Thymus (tissue), 11 donors: Measurements from ENCODE around the gene HSF2BP. TPM values are rescaled to one million over a fixed set of nuclear protein-coding genes. Genes with fewer than 3 reads are reported as not detected.
A peak's percentile ranks its signal among the peaks of the same experiment; 100 is the strongest.
"Not testable (repeated sequence)": the region's sequence is repeated elsewhere in the genome, so short reads cannot be mapped to it uniquely, and the experiment has no call there.

Experiments used
- DNase-seq, 9 donors: peaks; one replicate each; pipeline ENCODE4 v3.0.0-alpha.2; 2013; ENCODE audit warnings: low spot score in 9 of 9, low read depth in 6 of 9, missing footprints in 1 of 9
- H3K27ac ChIP-seq, 2 donors: one replicate each; pipeline ENCODE4 v1.5.1; 2013; ENCODE audit warnings: control low read depth in 1 of 2, low read depth in 1 of 2, low read length in 1 of 2, mild to moderate bottlenecking in 1 of 2, moderate library complexity in 1 of 2
- H3K27me3 ChIP-seq, 2 donors: one replicate each; pipeline ENCODE4 v1.5.1; 2013; ENCODE audit warnings: low read length in 1 of 2; ENCODE audit not compliant: control insufficient read depth in 2 of 2, insufficient read depth in 1 of 2
- H3K36me3 ChIP-seq, 2 donors: one replicate each; pipeline ENCODE4 v1.5.1; 2013; ENCODE audit warnings: low read length in 1 of 2, mild to moderate bottlenecking in 1 of 2, moderate library complexity in 1 of 2; ENCODE audit not compliant: control insufficient read depth in 2 of 2, insufficient read depth in 2 of 2
- H3K4me1 ChIP-seq, 2 donors: one replicate each; pipeline ENCODE4 v1.5.1; 2013; ENCODE audit warnings: low read length in 2 of 2; ENCODE audit not compliant: control insufficient read depth in 2 of 2, insufficient read depth in 2 of 2
- H3K4me3 ChIP-seq, 2 donors: one replicate each; pipeline ENCODE4 v1.5.1; 2013; ENCODE audit warnings: low read length in 2 of 2, control low read depth in 1 of 2, mild to moderate bottlenecking in 1 of 2
- H3K9me3 ChIP-seq, 2 donors: one replicate each; pipeline ENCODE4 v1.5.1; 2013; ENCODE audit warnings: low read length in 1 of 2, mild to moderate bottlenecking in 1 of 2; ENCODE audit not compliant: control insufficient read depth in 2 of 2, insufficient read depth in 1 of 2
- WGBS: extraction: QIAGEN DNeasy Blood & Tissue Kit; methylation state at CpG from one replicate; pipeline ENCODE4 v1.1.7; 2013; 5-methylcytosine and 5-hydroxymethylcytosine counted together
- polyA plus RNA-seq: library from polyadenylated mRNA; stranded (reverse); fragments of 200-250 nt; gene quantifications from one replicate; pipeline ENCODE4 v1.2.3, GENCODE V29; 2013
- total RNA-seq: library from RNA; stranded (reverse); fragments of 120-200 nt; gene quantifications from one replicate; pipeline ENCODE4 v1.2.4, GENCODE V29; 2013
- donor health status: healthy.

The HSF2BP gene
- total and polyA plus RNA-seq, 2 donors: 0.71 to 0.80 TPM

DNA sequence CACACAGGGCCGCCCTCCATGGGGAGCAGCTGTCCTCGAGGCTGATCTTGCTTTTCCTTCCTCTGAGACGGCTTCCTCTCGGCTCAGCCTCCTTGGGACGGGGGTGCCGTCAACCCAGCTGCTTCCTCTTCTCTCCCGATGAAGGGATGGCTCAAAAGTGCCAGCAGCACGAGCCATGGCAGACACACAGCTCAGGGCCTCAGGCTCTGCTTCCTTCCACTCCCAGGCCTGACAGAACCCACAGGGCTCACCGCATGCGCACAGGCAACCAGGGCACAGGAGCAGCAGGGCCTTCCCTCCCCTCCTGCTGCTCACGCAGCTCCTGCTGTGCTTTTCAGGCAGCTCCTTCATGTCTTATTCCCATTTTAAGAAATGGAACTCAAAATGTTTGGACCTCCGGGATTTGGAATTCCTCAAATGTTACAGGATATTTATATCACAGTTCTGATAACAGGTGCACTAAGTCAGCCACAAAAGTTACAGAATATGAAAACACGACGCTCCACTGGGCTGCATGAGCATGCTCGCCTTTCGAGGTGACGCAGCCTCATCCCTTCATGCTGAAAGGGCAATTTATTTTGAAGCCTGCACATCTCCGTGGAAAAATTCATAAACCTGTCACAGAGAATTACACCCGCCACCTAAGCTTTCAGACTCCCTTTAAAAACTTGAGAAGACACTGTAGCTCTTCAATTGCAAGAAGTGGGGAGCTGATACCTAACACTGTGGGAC is 84.4 kb downstream of the HSF2BP start:
- no peaks in the 10 kb centered on the region for H3K36me3 ChIP-seq
- WGBS: 44% methylated on average over 19 of the region's 19 CpGs
- H3K27ac ChIP-seq: peak overlapping the region in 1 of 2 donors; percentile 4
- DNase-seq: peak in 5 of 9 donors; percentile 28 to 75 (median 48)
- H3K4me1 ChIP-seq: peaks cover 0 to 9% of the 10 kb centered on the region in 2 donors
- H3K9me3 ChIP-seq: no peaks in the 10 kb centered on the region
- no peaks in the 10 kb centered on the region for H3K27me3 ChIP-seq
- H3K4me3 ChIP-seq: no peak overlapping the region

DNA sequence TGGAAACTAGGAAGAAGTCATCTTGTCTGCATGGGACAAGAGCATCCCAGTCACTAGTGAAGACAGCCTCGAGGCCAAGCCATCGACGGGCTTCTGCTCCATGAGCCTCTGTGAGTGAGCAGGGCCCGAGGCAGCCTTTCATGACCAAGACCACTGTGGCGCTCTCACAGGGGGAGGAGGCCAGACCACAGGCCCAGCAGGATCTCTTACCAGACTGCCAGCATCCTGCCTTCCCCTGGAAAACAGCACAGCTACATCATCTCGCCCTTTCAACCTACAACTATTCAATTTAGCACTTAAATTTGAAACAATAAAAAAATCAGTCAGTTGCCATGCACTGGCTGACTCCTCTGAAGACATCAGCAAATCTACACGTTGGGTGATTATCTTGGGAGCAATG is 85.4 kb downstream of the HSF2BP start:
- no peaks in the 10 kb centered on the region for H3K36me3 ChIP-seq
- H3K4me3 ChIP-seq: no peak overlapping the region
- H3K27ac ChIP-seq: no peak overlapping the region
- 95% methylated on average over 7 of the region's 7 CpGs for WGBS
- no peak for DNase-seq
- no peaks in the 10 kb centered on the region for H3K9me3 ChIP-seq
- peaks cover 0 to 9% of the 10 kb centered on the region in 2 donors for H3K4me1 ChIP-seq
- no peaks in the 10 kb centered on the region for H3K27me3 ChIP-seq

DNA sequence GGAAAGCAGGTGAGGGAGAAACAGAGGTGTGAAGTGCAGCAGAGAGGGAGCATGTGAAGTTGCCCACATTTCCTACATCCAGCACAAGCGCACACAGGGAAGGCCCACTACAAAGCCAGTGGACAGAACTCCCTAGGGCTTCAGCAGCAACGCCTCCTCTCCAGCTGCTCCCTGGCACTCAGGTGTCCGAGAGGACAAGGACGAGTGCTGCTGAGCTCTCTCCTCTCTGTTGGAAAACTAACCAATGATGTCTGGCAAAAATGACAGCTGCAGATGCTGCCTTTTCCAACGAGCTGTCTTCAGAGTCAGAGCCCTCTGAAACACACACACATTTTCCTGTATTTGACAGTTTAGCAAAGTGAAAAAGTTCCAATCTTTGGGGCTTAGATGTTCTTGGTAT is 86.8 kb downstream of the HSF2BP start:
- Histone ChIP-seq H3K9me3 (no peaks in the 10 kb centered on the region), H3K27ac (no peak overlapping the region), H3K4me1 (peaks cover 0 to 9% of the 10 kb centered on the region in 2 donors), H3K4me3 (no peak overlapping the region), H3K36me3 (no peaks in the 10 kb centered on the region), H3K27me3 (no peaks in the 10 kb centered on the region)
- WGBS: 90% methylated on average over 5 of the region's 5 CpGs
- DNase-seq: no peak

DNA sequence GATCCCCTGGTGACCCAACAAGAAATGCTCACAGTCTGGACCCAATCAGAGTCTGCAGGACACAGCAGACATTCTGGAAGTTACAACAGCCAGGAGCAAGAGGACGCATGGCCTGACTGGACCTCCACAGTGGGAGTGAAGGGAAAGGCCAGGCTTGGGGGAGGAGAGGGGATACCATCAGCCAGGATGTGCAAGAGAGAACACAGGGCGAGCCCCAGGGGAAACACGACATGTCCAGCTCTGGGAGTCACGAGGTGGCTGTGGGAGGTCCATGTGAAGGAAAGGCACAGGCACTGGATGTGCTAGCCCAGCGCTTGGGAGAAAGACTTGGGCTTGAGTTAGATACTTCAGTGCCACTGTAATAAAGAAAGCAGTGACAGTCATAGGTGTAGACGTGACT is 87.3 kb downstream of the HSF2BP start:
- H3K36me3 ChIP-seq: no peaks in the 10 kb centered on the region
- H3K9me3 ChIP-seq: no peaks in the 10 kb centered on the region
- H3K27ac ChIP-seq: no peak overlapping the region
- peaks cover 0 to 9% of the 10 kb centered on the region in 2 donors for H3K4me1 ChIP-seq
- DNase-seq: no peak
- H3K4me3 ChIP-seq: no peak overlapping the region
- no peaks in the 10 kb centered on the region for H3K27me3 ChIP-seq
- WGBS: 98% methylated on average over 6 of the region's 6 CpGs

DNA sequence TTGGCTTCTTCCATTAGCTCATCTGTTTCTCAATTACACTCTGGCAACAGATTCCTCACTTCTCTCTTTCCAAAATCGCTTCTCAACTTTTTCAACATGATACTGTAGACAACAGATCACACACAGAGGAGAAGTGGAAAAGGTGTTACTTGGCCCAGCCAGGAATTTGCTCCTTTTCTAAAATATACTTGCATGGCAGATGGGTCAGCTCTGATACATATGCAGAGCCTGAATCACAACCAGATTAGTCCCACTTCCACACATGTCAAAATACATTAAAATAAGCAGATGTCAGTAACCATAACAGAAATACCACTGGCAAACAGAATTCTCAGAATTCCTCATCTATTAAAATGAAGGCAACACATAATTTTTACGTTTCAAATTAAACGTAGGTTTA is 89.1 kb downstream of the HSF2BP start:
- H3K27me3 ChIP-seq, H3K9me3 ChIP-seq, DNase-seq, H3K4me1 ChIP-seq, H3K4me3 ChIP-seq, H3K27ac ChIP-seq, H3K36me3 ChIP-seq: not testable (repeated sequence)
- WGBS: no CpG with 5 or more reads among the region's 3 CpGs

DNA sequence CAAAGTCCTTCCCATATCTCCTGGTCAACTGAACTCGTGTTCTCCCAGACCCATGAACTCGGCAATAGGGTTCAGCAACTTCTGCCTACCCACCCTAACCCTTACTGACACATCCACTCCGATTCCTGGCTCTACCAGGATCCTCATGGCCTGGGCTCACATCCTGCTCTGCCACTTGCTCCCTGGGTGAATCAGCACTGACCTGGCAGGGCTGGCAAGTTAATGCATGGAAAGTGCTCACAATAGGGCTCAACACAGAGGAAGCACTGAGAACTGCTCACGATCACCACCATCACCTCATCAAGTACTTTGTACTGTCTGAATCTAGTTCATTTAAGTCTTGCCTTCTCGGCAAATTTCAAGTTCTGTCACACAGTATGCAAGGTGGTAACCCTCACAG is 96.8 kb downstream of the HSF2BP start:
- H3K27ac ChIP-seq, H3K27me3 ChIP-seq, DNase-seq, H3K9me3 ChIP-seq, H3K4me3 ChIP-seq, H3K4me1 ChIP-seq, H3K36me3 ChIP-seq: not testable (repeated sequence)
- WGBS: no CpG with 5 or more reads among the region's 5 CpGs

DNA sequence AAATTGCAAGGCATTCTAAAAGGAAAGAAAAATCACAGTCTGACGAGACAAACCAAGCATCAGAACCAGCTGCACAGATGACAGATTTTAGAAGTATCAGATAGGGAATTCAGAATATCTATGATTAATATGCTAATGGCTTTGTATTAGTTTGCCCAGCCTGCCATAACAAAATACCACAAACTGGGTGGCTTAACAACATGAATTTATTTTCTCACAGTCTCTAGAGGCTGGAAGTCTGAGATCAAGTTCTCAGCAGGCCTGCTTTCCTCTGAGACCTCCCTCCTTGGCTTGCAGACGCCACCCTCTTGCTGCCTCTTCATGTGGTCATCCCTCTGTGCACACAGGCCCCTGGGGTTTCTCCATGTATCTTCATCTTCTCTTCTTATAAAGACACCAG is 118.7 kb downstream of the HSF2BP start:
- not testable (repeated sequence) for H3K27me3 ChIP-seq, H3K4me3 ChIP-seq
- no CpG with 5 or more reads among the region's 2 CpGs for WGBS

DNA sequence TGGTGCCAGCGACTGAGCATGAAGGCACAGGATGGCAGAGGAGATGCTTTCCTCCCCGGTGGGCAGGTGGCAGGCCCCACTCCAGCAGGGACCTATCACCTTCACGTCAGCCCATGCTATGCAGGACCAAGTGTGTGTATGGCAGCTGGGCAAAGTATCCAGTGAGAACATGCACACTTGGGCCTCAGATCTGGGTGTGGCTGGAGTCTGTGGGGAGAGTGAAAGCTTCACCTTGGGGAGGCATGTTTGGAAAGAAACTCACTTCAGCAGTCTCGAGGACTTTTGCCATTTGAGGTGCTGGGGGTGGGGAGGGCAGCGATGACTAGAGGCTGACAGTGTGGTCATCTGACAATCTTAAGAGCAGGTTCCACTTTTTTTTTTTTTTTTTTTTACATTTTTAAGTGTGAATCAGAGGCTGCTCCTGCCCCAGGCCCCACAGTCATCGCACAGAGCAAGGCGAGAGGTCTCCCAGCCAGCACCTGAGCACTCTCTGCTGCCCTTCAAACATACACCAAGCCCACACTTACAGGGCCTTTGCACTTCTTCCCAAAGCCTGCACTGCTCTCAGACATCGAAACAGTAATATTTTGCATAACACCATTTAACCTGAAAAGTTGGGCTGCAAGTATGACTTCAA is 136.7 kb downstream of the HSF2BP start:
- H3K36me3 ChIP-seq, H3K4me1 ChIP-seq, H3K27me3 ChIP-seq, H3K9me3 ChIP-seq, DNase-seq, H3K27ac ChIP-seq, H3K4me3 ChIP-seq: not testable (repeated sequence)
- WGBS: no CpG with 5 or more reads among the region's 8 CpGs

More for the DNA sequence above, 118.7 kb downstream of the HSF2BP start:
- H3K36me3 ChIP-seq, H3K4me1 ChIP-seq, H3K27ac ChIP-seq, H3K9me3 ChIP-seq, DNase-seq: not testable (repeated sequence)

DNA sequence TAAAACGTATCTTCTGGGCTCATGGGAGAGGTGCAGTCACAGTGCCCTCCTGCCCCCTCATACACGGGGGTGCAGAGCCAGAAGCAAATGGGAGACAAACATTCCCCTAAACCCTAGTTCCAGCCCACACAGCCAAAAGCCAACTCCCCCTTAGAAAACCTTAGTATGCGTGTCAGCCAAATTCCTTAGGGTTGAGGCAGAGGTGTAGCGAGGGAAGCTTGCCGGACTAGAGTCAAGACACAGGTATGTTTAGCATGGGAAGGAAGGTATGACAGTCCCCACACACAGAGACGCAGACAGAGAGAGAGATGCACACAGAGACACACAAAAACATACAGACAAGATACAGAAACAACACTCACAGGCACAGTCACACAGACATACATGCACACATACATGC is 141.6 kb downstream of the HSF2BP start:
- not testable (repeated sequence) for H3K9me3 ChIP-seq, H3K4me1 ChIP-seq, H3K36me3 ChIP-seq, H3K4me3 ChIP-seq, DNase-seq, H3K27ac ChIP-seq, H3K27me3 ChIP-seq
- no CpG with 5 or more reads among the region's 6 CpGs for WGBS
